Vagina (tissue), 2 donors: ENCODE results near the gene ZNF672. TPM values are rescaled to one million over a fixed set of nuclear protein-coding genes. Genes with fewer than 3 reads are reported as not detected.

Experiments used
- DNase-seq, 2 donors: peaks; one replicate each; pipeline ENCODE4 v3.0.0-alpha.2; 2017; ENCODE audit errors: extremely low spot score in 2 of 2
- H3K27ac ChIP-seq: fragments of 200-600 bp; sonication (generic); one replicate; pipeline ENCODE4 v1.5.1; 2019
- H3K27me3 ChIP-seq: fragments of 200-600 bp; sonication (generic); one replicate; pipeline ENCODE4 v1.5.1; 2019
- H3K36me3 ChIP-seq, 2 donors: fragments of 200-600 bp; sonication (generic); one replicate each; pipeline ENCODE4 v1.5.1; 2017 to 2019
- H3K4me1 ChIP-seq: fragments of 200-600 bp; sonication (generic); one replicate; pipeline ENCODE4 v1.5.1; 2019
- H3K4me3 ChIP-seq, 2 donors: fragments of 200-600 bp; sonication (generic); 1 replicate in 1 of 2; 2 replicates in 1 of 2; pipeline ENCODE4 v1.5.1; 2016 to 2019
- H3K9me3 ChIP-seq: fragments of 200-600 bp; sonication (generic); one replicate; pipeline ENCODE4 v1.5.1; 2019
- CTCF ChIP-seq, 3 experiments: fragments of 450-650 bp in 2 of 3; fragments of 200-600 bp in 1 of 3; sonication (generic) in 1 of 3; IDR thresholded peaks; one replicate each; pipeline ENCODE4 v1.5.1; 2017 to 2019; ENCODE audit warnings: antibody characterized with exemption in 3 of 3, mild to moderate bottlenecking in 2 of 3, moderate library complexity in 2 of 3
- POLR2A ChIP-seq, 2 donors: fragments of 450-650 bp; IDR thresholded peaks; one replicate each; pipeline ENCODE4 v1.6.1; 2017; ENCODE audit warnings: antibody characterized with exemption in 2 of 2, mild to moderate bottlenecking in 2 of 2, moderate library complexity in 2 of 2
- POLR2AphosphoS5 ChIP-seq, 2 donors: sonication (generic); formaldehyde crosslinking; IDR thresholded peaks; one replicate each; pipeline ENCODE4 v1.9.0; 2017; ENCODE audit warnings: antibody characterized with exemption in 2 of 2, mild to moderate bottlenecking in 2 of 2, low read depth in 1 of 2; ENCODE audit not compliant: insufficient read depth in 1 of 2
- intact Hi-C: fragments of 100-400 bp; cut with DNase I; formaldehyde crosslinking; loops from one replicate; pipeline ENCODE4 v1.15.1; 2023
- total RNA-seq: library from RNA; depleted of rRNA; stranded (reverse); fragments of >200 nt; gene quantifications from one replicate; pipeline ENCODE4 v1.2.3, GENCODE V29; 2016

Gene ZNF672
- total RNA-seq, 1 donor from 2014 or later = 44.9 TPM

- Histone ChIP-seq H3K27ac (peak overlapping the region; percentile 20), H3K4me1 (peaks cover 42% of the 10 kb centered on the region), H3K36me3 (peaks cover 0 to 48% of the 10 kb centered on the region in 2 donors), H3K27me3 (no peaks in the 10 kb centered on the region), H3K4me3 (no peak overlapping the region), H3K9me3 (no peaks in the 10 kb centered on the region)
- TF ChIP-seq POLR2AphosphoS5 (IDR thresholded peaks at IDR 0.05; ENCODE audit: insufficient read depth in 1 of 2, low read depth in 1 of 2) (no peak), CTCF (IDR thresholded peaks at IDR 0.05) (no peak), POLR2A (IDR thresholded peaks at IDR 0.05) (no peak)
- intact Hi-C loops = no loop called here
- peak; percentile 37 to 80 for DNase-seq
These were observed 19.3 kb upstream of the ZNF672 start for GRCh38 chr1:248818505-248819374.

GRCh38 chr1:248820041-248820585 lies 17.9 kb upstream of the ZNF672 start:
- Histone ChIP-seq H3K4me3 (no peak overlapping the region), H3K27me3 (no peaks in the 10 kb centered on the region), H3K9me3 (no peaks in the 10 kb centered on the region), H3K27ac (no peak overlapping the region), H3K36me3 (peaks cover 0 to 37% of the 10 kb centered on the region in 2 donors), H3K4me1 (peaks cover 56% of the 10 kb centered on the region)
- TF ChIP-seq POLR2AphosphoS5 (IDR thresholded peaks at IDR 0.05; ENCODE audit: insufficient read depth in 1 of 2, low read depth in 1 of 2) = no peak
- TF ChIP-seq POLR2A (IDR thresholded peaks at IDR 0.05) = no peak
- no peak for TF ChIP-seq CTCF (IDR thresholded peaks at IDR 0.05)
- DNase-seq = peak in 1 of 2 donors; percentile 70
- intact Hi-C loops = no loop called here

GRCh38 chr1:248821101-248821500 lies 16.9 kb upstream of the ZNF672 start:
- intact Hi-C loops = no loop called here
- DNase-seq = peak; percentile 70 to 96
- Histone ChIP-seq H3K9me3 (no peaks in the 10 kb centered on the region), H3K36me3 (peaks cover 0 to 27% of the 10 kb centered on the region in 2 donors), H3K27ac (no peak overlapping the region), H3K4me1 (peaks cover 59% of the 10 kb centered on the region), H3K4me3 (no peak overlapping the region), H3K27me3 (no peaks in the 10 kb centered on the region)
- TF ChIP-seq POLR2AphosphoS5 (IDR thresholded peaks at IDR 0.05; ENCODE audit: insufficient read depth in 1 of 2, low read depth in 1 of 2) = no peak
- no peak for TF ChIP-seq POLR2A (IDR thresholded peaks at IDR 0.05)
- TF ChIP-seq CTCF (IDR thresholded peaks at IDR 0.05) = no peak

- Histone ChIP-seq H3K36me3 (peaks cover 0 to 22% of the 10 kb centered on the region in 2 donors), H3K4me3 (no peak overlapping the region), H3K9me3 (no peaks in the 10 kb centered on the region), H3K4me1 (peaks cover 60% of the 10 kb centered on the region), H3K27me3 (no peaks in the 10 kb centered on the region), H3K27ac (no peak overlapping the region)
- intact Hi-C loops = no loop called here
- TF ChIP-seq POLR2A (IDR thresholded peaks at IDR 0.05) (no peak), CTCF (IDR thresholded peaks at IDR 0.05) (no peak), POLR2AphosphoS5 (IDR thresholded peaks at IDR 0.05; ENCODE audit: insufficient read depth in 1 of 2, low read depth in 1 of 2) (no peak)
- DNase-seq = peak; percentile 42 to 93
These were observed 16.4 kb upstream of the ZNF672 start for GRCh38 chr1:248821641-248822040.
